K562 (cell line): ENCODE results near the gene UBE2E2. TPM values are rescaled to one million over a fixed set of nuclear protein-coding genes. Genes with fewer than 3 reads are reported as not detected.

Experiments used
- ATAC-seq: fragments of 200-7000 bp; cut with Tn5 transposase; 3 replicates; pipeline ENCODE4 v1.9.1; 2020; ENCODE audit warnings: moderate library complexity
- BruUV-seq: library from RNA; stranded (reverse); fragments of 400-500 nt; replicated peaks from 2 replicates; lab custom pipeline; 2021; lab: Mats Ljungman, UMichigan
- CTCF ChIA-PET: fragments of 300-600 bp; formaldehyde crosslinking; extraction: SDS; loops from one replicate; lab custom pipeline; 2021; ENCODE audit warnings: low intra/inter-chr PET ratio; lab: Yijun Ruan, JAX
- POLR2A ChIA-PET: fragments of 300-600, 350-650 bp; sonication (Branson Sonifier 250); formaldehyde crosslinking; extraction: SDS; loops from one replicate; lab custom pipeline; 2021; ENCODE audit warnings: antibody characterized with exemption, inconsistent platforms; lab: Yijun Ruan, JAX
- DNase-seq, 4 experiments: peaks; one replicate each; pipeline versions ENCODE4 v3.0.0 to v3.0.0-alpha.2; 2011 to 2018; ENCODE audit warnings: low spot score in 3 of 4, mixed read lengths in 3 of 4; ENCODE audit errors: extremely low read depth in 1 of 4
- FAIRE-seq: peaks from 2 replicates; lab custom pipeline; 2011; peaks lifted over from hg19 to GRCh38; lab: Jason Lieb, UNC
- H2AFZ ChIP-seq: 2 replicates; pipeline ENCODE4 v1.6.0; 2011; ENCODE audit warnings: low read depth, low read length, control low read depth, inconsistent platforms
- H3K27ac ChIP-seq: fragments of 200-600 bp; 3 replicates; pipeline ENCODE4 v1.8.0; 2011; ENCODE audit warnings: low read depth, mild to moderate bottlenecking, control low read depth, inconsistent platforms, low read length, moderate library complexity, mixed read lengths; ENCODE audit errors: extremely low read depth
- H3K27me3 ChIP-seq, 2 experiments: fragments of 300-600 bp in 1 of 2; 2 replicates in 1 of 2; 3 replicates in 1 of 2; pipeline versions ENCODE4 v1.6.0 to v1.8.0; 2011; ENCODE audit warnings: inconsistent platforms in 2 of 2, low read length in 2 of 2, mild to moderate bottlenecking in 1 of 2, mixed read lengths in 1 of 2, moderate library complexity in 1 of 2; ENCODE audit not compliant: control insufficient read depth in 2 of 2, insufficient read depth in 2 of 2
- H3K36me3 ChIP-seq: fragments of 300-600 bp; 3 replicates; pipeline ENCODE4 v1.8.0; 2011; ENCODE audit warnings: mild to moderate bottlenecking, low read length, inconsistent platforms; ENCODE audit not compliant: control insufficient read depth, insufficient read depth
- H3K4me1 ChIP-seq, 2 experiments: fragments of 200-600 bp in 1 of 2; replicated peaks in 1 of 2; 2 replicates in 1 of 2; 3 replicates in 1 of 2; pipeline versions ENCODE4 v1.5.1 to v1.8.0; 2011; ENCODE audit warnings: inconsistent platforms in 2 of 2, low read length in 2 of 2, mild to moderate bottlenecking in 1 of 2, mixed read lengths in 1 of 2, moderate library complexity in 1 of 2; ENCODE audit not compliant: control insufficient read depth in 2 of 2, insufficient read depth in 2 of 2
- H3K4me2 ChIP-seq: 2 replicates; pipeline ENCODE4 v1.6.1; 2011; ENCODE audit warnings: low read length, control low read depth, inconsistent platforms, mixed read lengths; ENCODE audit not compliant: insufficient read depth
- H3K4me3 ChIP-seq: fragments of 200-600 bp; sonication (generic), shearing (Covaris generic); 2 replicates; pipeline ENCODE4 v1.5.1; 2016; ENCODE audit warnings: control low read depth, inconsistent platforms
- H3K79me2 ChIP-seq: fragments of 200-600 bp; 3 replicates; pipeline ENCODE4 v1.8.0; 2011; ENCODE audit warnings: low read length, inconsistent platforms; ENCODE audit not compliant: control insufficient read depth, insufficient read depth
- H3K9ac ChIP-seq, 2 experiments: 2 replicates each; pipeline versions ENCODE4 v1.6.0 to v1.6.1; 2011; ENCODE audit warnings: low read depth in 2 of 2, low read length in 2 of 2, control low read depth in 1 of 2, inconsistent platforms in 1 of 2, mild to moderate bottlenecking in 1 of 2, mixed read lengths in 1 of 2; ENCODE audit not compliant: insufficient read depth in 1 of 2
- H3K9me1 ChIP-seq: one replicate; pipeline ENCODE4 v1.6.0; 2011; ENCODE audit warnings: inconsistent platforms, mild to moderate bottlenecking, low read length, moderate library complexity; ENCODE audit not compliant: control insufficient read depth, insufficient read depth
- H3K9me3 ChIP-seq: replicated peaks from 2 replicates; pipeline ENCODE4 v1.5.1; 2011; ENCODE audit warnings: low read depth, low read length, inconsistent platforms; ENCODE audit not compliant: control insufficient read depth, insufficient read depth
- H4K20me1 ChIP-seq: replicated peaks from 2 replicates; pipeline ENCODE4 v1.6.1; 2011; ENCODE audit warnings: low read length, inconsistent platforms, mixed read lengths; ENCODE audit not compliant: control insufficient read depth, insufficient read depth
- ESRRB ChIP-seq: fragments of 250-450 bp; sonication (Bioruptor Pico); IDR thresholded peaks from 2 replicates; pipeline ENCODE4 v1.5.0; 2020; ENCODE audit warnings: mild to moderate bottlenecking, moderate library complexity, borderline replicate concordance
- GABPB2 ChIP-seq: fragments of 250-450 bp; sonication (Bioruptor Pico); conservative IDR thresholded peaks from 2 replicates; pipeline ENCODE4 v1.5.1; 2021; ENCODE audit warnings: mild to moderate bottlenecking
- KLF6 ChIP-seq: fragments of 250-450 bp; sonication (Bioruptor Pico); IDR thresholded peaks from 2 replicates; pipeline ENCODE4 v1.4.0; 2020; ENCODE audit warnings: mild to moderate bottlenecking, moderate library complexity, borderline replicate concordance
- NCOA2 ChIP-seq, 2 experiments: fragments of 450-650 bp; IDR thresholded peaks; 2 replicates each; pipeline ENCODE4 v1.6.1; 2018; ENCODE audit warnings: mild to moderate bottlenecking in 2 of 2, moderate library complexity in 1 of 2; ENCODE audit not compliant: partially characterized antibody in 2 of 2
- NFXL1 ChIP-seq: fragments of 450-650 bp; formaldehyde crosslinking; IDR thresholded peaks from 2 replicates; pipeline ENCODE4 v1.4.0; 2021; ENCODE audit warnings: mild to moderate bottlenecking
- NONO ChIP-seq, 2 experiments: fragments of 200-400 bp in 1 of 2; fragments of 450-650 bp in 1 of 2; formaldehyde crosslinking in 1 of 2; IDR thresholded peaks; 2 replicates each; pipeline ENCODE4 v1.6.1; 2017; ENCODE audit warnings: low read depth in 2 of 2, mild to moderate bottlenecking in 2 of 2, moderate library complexity in 2 of 2, low read length in 1 of 2
- POLR2B ChIP-seq: fragments of 450-650 bp; IDR thresholded peaks from 2 replicates; pipeline ENCODE4 v1.6.1; 2018; ENCODE audit warnings: low read depth; ENCODE audit not compliant: partially characterized antibody
- RNF2 ChIP-seq: sonication (generic); IDR thresholded peaks from 2 replicates; pipeline ENCODE4 v1.6.1; 2016
- SMAD2 ChIP-seq: fragments of 150-350 bp; IDR thresholded peaks from 2 replicates; pipeline ENCODE4 v1.6.1; 2014; ENCODE audit warnings: low read depth, mild to moderate bottlenecking, low read length
- SMAD4 ChIP-seq: fragments of 250-450 bp; sonication (Bioruptor Pico); conservative IDR thresholded peaks from 2 replicates; pipeline ENCODE4 v1.8.0; 2021; ENCODE audit warnings: inconsistent platforms, mild to moderate bottlenecking, moderate library complexity
- ZKSCAN8 ChIP-seq: fragments of 200-800 bp; sonication (Bioruptor generic); IDR thresholded peaks from 2 replicates; pipeline ENCODE4 v1.6.1; 2016; ENCODE audit warnings: missing genetic modification characterization, missing compliant biosample characterization
- ZNF212 ChIP-seq: fragments of 450-650 bp; formaldehyde crosslinking; IDR thresholded peaks from 2 replicates; pipeline ENCODE4 v1.4.0; 2020; ENCODE audit warnings: mild to moderate bottlenecking
- ZNF280A ChIP-seq: fragments of 450-650 bp; IDR thresholded peaks from 2 replicates; pipeline ENCODE4 v1.6.1; 2018; ENCODE audit warnings: mild to moderate bottlenecking, low read depth; ENCODE audit not compliant: partially characterized antibody
- ZNF444 ChIP-seq: fragments of 250-450 bp; sonication (Bioruptor Pico); IDR thresholded peaks from 2 replicates; pipeline ENCODE4 v1.4.0; 2020; ENCODE audit warnings: mild to moderate bottlenecking, moderate library complexity
- ZNF589 ChIP-seq: fragments of 200-800 bp; sonication (Bioruptor generic); IDR thresholded peaks from 2 replicates; pipeline ENCODE4 v1.6.1; 2016; ENCODE audit warnings: low read depth, missing genetic modification characterization, missing compliant biosample characterization
- WGBS: fragments of 100-300 bp; shearing (Covaris generic); methylation state at CpG from one replicate; pipeline ENCODE4 v1.1.6; 2016; ENCODE audit warnings: low coverage, mixed read lengths; ENCODE audit not compliant: insufficient coverage; ENCODE audit errors: missing lambda C conversion rate; 5-methylcytosine and 5-hydroxymethylcytosine counted together
- in situ Hi-C: fragments of 300-500 bp; cut with MboI; formaldehyde crosslinking; loops from 4 replicates; pipeline ENCODE4 v1.15.0; 2018; ENCODE audit warnings: inconsistent platforms, mixed read lengths
- intact Hi-C: fragments of 100-400 bp; cut with micrococcal nuclease; formaldehyde crosslinking; loops from 2 replicates; pipeline ENCODE4 v1.14.2; 2022
- polyA plus RNA-seq, 8 experiments: library from polyadenylated mRNA; depleted of rRNA in 4 of 8; stranded (reverse) in 5 of 8; unstranded in 3 of 8; fragments of >200 nt; fragmentation: Nextera tagmentation in 2 of 8; fragmentation: Illumina TruSeq in 1 of 8; extraction: Ambion mirVana in 2 of 8; extraction: Trizol in 1 of 8; gene quantifications; 2 replicates each; pipeline versions ENCODE4 v1.2.1 to v1.2.3, GENCODE V29; 2011 to 2014; ENCODE audit warnings: inconsistent platforms in 1 of 8, missing spikeins in 1 of 8
- total RNA-seq, 7 experiments: library from RNA; depleted of rRNA in 6 of 7; stranded (reverse); fragments of >200 nt in 6 of 7; fragmentation: Illumina TruSeq in 2 of 7; extraction: Trizol in 2 of 7; gene quantifications; 2 replicates each; pipeline versions ENCODE4 v1.2.1 to v1.2.3, GENCODE V29; 2011 to 2021; ENCODE audit warnings: low replicate concordance in 1 of 7
- TF ChIP-seq, protein P1 (sequence below): fragments of 450-650 bp; IDR thresholded peaks from 2 replicates; pipeline ENCODE4 v1.6.1; 2017; ENCODE audit warnings: antibody characterized with exemption

The UBE2E2 gene
- total and polyA plus RNA-seq, 9 of the 15 experiments (the other 6 are each of a cell fraction or from before 2014, with no cell fraction given), result 0.22 to 5.1 (median 1.9) TPM

- BruUV-seq, result no TSS peak
- POLR2A ChIA-PET, result interaction anchor here (0.6 to 1.6 kb wide), 3 partner anchors 9 to 390 kb away, joined by 3 to 4 read pairs (median 3); no protein-coding TSS in a partner anchor
- ATAC-seq, result no peak
These were observed 399.8 kb downstream of the UBE2E2 start for GRCh38 chr3:23602971-23603370.

More at GRCh38 chr3:23602971-23603370, 399.8 kb downstream of the UBE2E2 start:
- H3K27me3 ChIP-seq, result peaks cover 10 to 18% of the 10 kb centered on the region in 2 experiments; a peak in 3 of 5 replicates
- no peak overlapping the region for H3K27ac ChIP-seq
- TF ChIP-seq ZNF589 (CRISPR knock-in tag), result no peak
- TF ChIP-seq ZNF444 (CRISPR knock-in tag), result no peak
- no peak for TF ChIP-seq SMAD4
- TF ChIP-seq ZNF280A, result no peak
- no peak for TF ChIP-seq KLF6 (CRISPR knock-in tag)
- TF ChIP-seq, protein P1, sequence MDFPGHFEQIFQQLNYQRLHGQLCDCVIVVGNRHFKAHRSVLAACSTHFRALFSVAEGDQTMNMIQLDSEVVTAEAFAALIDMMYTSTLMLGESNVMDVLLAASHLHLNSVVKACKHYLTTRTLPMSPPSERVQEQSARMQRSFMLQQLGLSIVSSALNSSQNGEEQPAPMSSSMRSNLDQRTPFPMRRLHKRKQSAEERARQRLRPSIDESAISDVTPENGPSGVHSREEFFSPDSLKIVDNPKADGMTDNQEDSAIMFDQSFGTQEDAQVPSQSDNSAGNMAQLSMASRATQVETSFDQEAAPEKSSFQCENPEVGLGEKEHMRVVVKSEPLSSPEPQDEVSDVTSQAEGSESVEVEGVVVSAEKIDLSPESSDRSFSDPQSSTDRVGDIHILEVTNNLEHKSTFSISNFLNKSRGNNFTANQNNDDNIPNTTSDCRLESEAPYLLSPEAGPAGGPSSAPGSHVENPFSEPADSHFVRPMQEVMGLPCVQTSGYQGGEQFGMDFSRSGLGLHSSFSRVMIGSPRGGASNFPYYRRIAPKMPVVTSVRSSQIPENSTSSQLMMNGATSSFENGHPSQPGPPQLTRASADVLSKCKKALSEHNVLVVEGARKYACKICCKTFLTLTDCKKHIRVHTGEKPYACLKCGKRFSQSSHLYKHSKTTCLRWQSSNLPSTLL, result no peak
- TF ChIP-seq GABPB2, result no peak
- TF ChIP-seq NFXL1 (CRISPR knock-in tag), result no peak
- no peak for TF ChIP-seq ESRRB (CRISPR knock-in tag)
- no peak for TF ChIP-seq RNF2
- TF ChIP-seq SMAD2, result no peak
- TF ChIP-seq NCOA2 (IDR thresholded peaks at IDR 0.05; ENCODE audit: partially characterized antibody in 2 of 2), result no peak
- TF ChIP-seq ZNF212 (CRISPR knock-in tag), result no peak
- TF ChIP-seq ZKSCAN8, result no peak
- no peak for TF ChIP-seq POLR2B
- TF ChIP-seq NONO (IDR thresholded peaks at IDR 0.05; ENCODE audit: low read depth in 2 of 2, low read length in 1 of 2), result no peak
- no peak overlapping the region for H3K4me2 ChIP-seq
- WGBS, result 2% methylated on average over 9 of the region's 9 CpGs
- no peaks in the 10 kb centered on the region for H3K36me3 ChIP-seq
- FAIRE-seq (no peak), DNase-seq (no peak)
- no peaks in the 10 kb centered on the region for H3K4me1 ChIP-seq
- H3K9me3 ChIP-seq, result no peaks in the 10 kb centered on the region
- H3K4me3 ChIP-seq, result no peak overlapping the region
- intact Hi-C loops (no loop called here), in situ Hi-C loops (no loop called here)
- H3K79me2 ChIP-seq, result no peaks in the 10 kb centered on the region
- H4K20me1 ChIP-seq, result no peaks in the 10 kb centered on the region
- H3K9me1 ChIP-seq, result no peaks in the 10 kb centered on the region
- no peak overlapping the region for H3K9ac ChIP-seq
- no peak overlapping the region for H2AFZ ChIP-seq
- CTCF ChIA-PET, result no interaction called here
